Loucy (cell line): Measurements from ENCODE around the gene ASPDH.

Experiments used
- H2AFZ ChIP-seq: fragments of 200-600 bp; sonication (generic); 2 replicates; pipeline ENCODE4 v1.6.0; 2016; ENCODE audit warnings: antibody characterized with exemption, mild to moderate bottlenecking, low read length, moderate library complexity
- H3F3A ChIP-seq: fragments of 200-600 bp; 2 replicates; pipeline ENCODE4 v1.6.0; 2016; ENCODE audit warnings: antibody characterized with exemption, low read depth, mild to moderate bottlenecking
- H3K27me3 ChIP-seq: fragments of 200-600 bp; sonication (generic); 2 replicates; pipeline ENCODE4 v1.6.1; 2014; ENCODE audit warnings: low read length, mild to moderate bottlenecking; ENCODE audit not compliant: insufficient read depth, poor library complexity, severe bottlenecking
- H3K36me3 ChIP-seq: fragments of 200-600 bp; sonication (generic); 2 replicates; pipeline ENCODE4 v1.6.1; 2016; ENCODE audit warnings: low read length; ENCODE audit not compliant: insufficient read depth
- H3K4me1 ChIP-seq: fragments of 200-600 bp; sonication (generic); 2 replicates; pipeline ENCODE4 v1.5.1; 2014; ENCODE audit warnings: low read length, mild to moderate bottlenecking; ENCODE audit not compliant: insufficient read depth, poor library complexity, severe bottlenecking
- H3K4me2 ChIP-seq: fragments of 200-600 bp; sonication (generic); 2 replicates; pipeline ENCODE4 v1.6.0; 2014; ENCODE audit warnings: antibody characterized with exemption, low read length, low read depth, mild to moderate bottlenecking; ENCODE audit not compliant: poor library complexity, severe bottlenecking
- H3K4me3 ChIP-seq: fragments of 200-600 bp; sonication (generic); 2 replicates; pipeline ENCODE4 v1.5.1; 2014; ENCODE audit warnings: low read length, mild to moderate bottlenecking, mixed read lengths; ENCODE audit not compliant: poor library complexity, severe bottlenecking
- H3K79me2 ChIP-seq: fragments of 200-600 bp; sonication (generic); 2 replicates; pipeline ENCODE4 v1.6.1; 2014; ENCODE audit warnings: low read length; ENCODE audit not compliant: insufficient read depth
- H3K9ac ChIP-seq: fragments of 200-600 bp; sonication (generic); 2 replicates; pipeline ENCODE4 v1.6.0; 2014; ENCODE audit warnings: mild to moderate bottlenecking, low read depth, low read length, moderate library complexity; ENCODE audit not compliant: poor library complexity, severe bottlenecking
- H3K9me2 ChIP-seq: fragments of 200-600 bp; sonication (generic); replicated peaks from 2 replicates; pipeline ENCODE4 v1.6.1; 2016; ENCODE audit warnings: low read depth, low read length, mixed read lengths
- H3K9me3 ChIP-seq: fragments of 200-600 bp; sonication (generic); 2 replicates; pipeline ENCODE4 v1.6.1; 2014; ENCODE audit warnings: mild to moderate bottlenecking, antibody characterized with exemption, low read length, low read depth; ENCODE audit not compliant: insufficient read depth
- H4K20me1 ChIP-seq: fragments of 200-600 bp; sonication (generic); 2 replicates; pipeline ENCODE4 v1.6.0; 2014; ENCODE audit warnings: antibody characterized with exemption, low read length, mild to moderate bottlenecking; ENCODE audit not compliant: insufficient read depth, poor library complexity, severe bottlenecking
- CTCF ChIP-seq: fragments of 200-600 bp; sonication (generic); conservative IDR thresholded peaks from 2 replicates; pipeline ENCODE4 v1.5.1; 2014; ENCODE audit warnings: mild to moderate bottlenecking, antibody characterized with exemption, low read length
- EZH2phosphoT487 ChIP-seq: fragments of 200-600 bp; IDR thresholded peaks from 2 replicates; pipeline ENCODE4 v1.6.1; 2018; ENCODE audit warnings: antibody characterized with exemption, mild to moderate bottlenecking, moderate library complexity, borderline replicate concordance

Gene ASPDH

GRCh38 chr19:50510121-50510670 lies 3.5 kb downstream of the ASPDH start:
- Histone ChIP-seq H3K4me2 (peak overlapping the region; percentile 71), H3K27me3 (no peaks in the 10 kb centered on the region), H3K4me3 (peak overlapping the region; percentile 78), H3K36me3 (no peaks in the 10 kb centered on the region), H3K79me2 (no peaks in the 10 kb centered on the region), H3K9me3 (no peaks in the 10 kb centered on the region), H4K20me1 (no peaks in the 10 kb centered on the region), H3K9ac (peak overlapping the region; percentile 63), H3K4me1 (peaks cover 8% of the 10 kb centered on the region), H3F3A (no peaks in the 10 kb centered on the region), H3K9me2 (no peaks in the 10 kb centered on the region), H2AFZ (0 out of 2 replicates have a peak overlapping the region, but pooled peaks have one; percentile 78)
- no peak for TF ChIP-seq CTCF

- no peak overlapping the region for H3K9ac ChIP-seq
These were observed 4.3 kb downstream of the ASPDH start for GRCh38 chr19:50509366-50509765.

GRCh38 chr19:50508843-50509190 lies 4.9 kb downstream of the ASPDH start:
- Histone ChIP-seq H4K20me1 (no peaks in the 10 kb centered on the region), H3K4me2 (no peak overlapping the region), H3K4me3 (no peak overlapping the region), H3K36me3 (no peaks in the 10 kb centered on the region), H3K27me3 (no peaks in the 10 kb centered on the region), H2AFZ (no peak overlapping the region), H3F3A (no peaks in the 10 kb centered on the region), H3K9ac (no peak overlapping the region), H3K9me2 (no peaks in the 10 kb centered on the region), H3K79me2 (no peaks in the 10 kb centered on the region), H3K4me1 (peaks cover 8% of the 10 kb centered on the region), H3K9me3 (no peaks in the 10 kb centered on the region)
- TF ChIP-seq CTCF: no peak
- TF ChIP-seq EZH2phosphoT487: no peak

More at GRCh38 chr19:50509366-50509765, 4.3 kb downstream of the ASPDH start:
- peaks cover 8% of the 10 kb centered on the region for H3K4me1 ChIP-seq
- H3K4me2 ChIP-seq: no peak overlapping the region
- H2AFZ ChIP-seq: no peak overlapping the region
- no peaks in the 10 kb centered on the region for H3F3A ChIP-seq
- TF ChIP-seq EZH2phosphoT487: no peak
- no peak for TF ChIP-seq CTCF
- H3K9me3 ChIP-seq: no peaks in the 10 kb centered on the region
- no peaks in the 10 kb centered on the region for H4K20me1 ChIP-seq
- H3K36me3 ChIP-seq: no peaks in the 10 kb centered on the region
- no peaks in the 10 kb centered on the region for H3K9me2 ChIP-seq
- H3K79me2 ChIP-seq: no peaks in the 10 kb centered on the region
- no peaks in the 10 kb centered on the region for H3K27me3 ChIP-seq
- H3K4me3 ChIP-seq: no peak overlapping the region
